Dendritic cell treated with granulocyte-macrophage colony-stimulating factor and Interleukin-4, amounts not matched to agents 40 ng/mL and 50 ng/mL, for 4 days (primary cell): ENCODE data around the gene ATXN1.
A peak's percentile ranks its signal among the peaks of the same experiment; 100 is the strongest.

ENCODE experiments used
- H3K27ac Mint-ChIP-seq: one replicate; pipeline ENCODE4 v1.8.0; 2022; ENCODE audit warnings: mild to moderate bottlenecking, mixed read lengths
- H3K27me3 Mint-ChIP-seq: one replicate; pipeline ENCODE4 v1.8.0; 2022; ENCODE audit warnings: mild to moderate bottlenecking, mixed read lengths
- H3K36me3 Mint-ChIP-seq: one replicate; pipeline ENCODE4 v1.8.0; 2022; ENCODE audit warnings: low read depth, mixed read lengths
- H3K4me1 Mint-ChIP-seq: one replicate; pipeline ENCODE4 v1.8.0; 2022; ENCODE audit warnings: low read depth, mixed read lengths
- H3K4me3 Mint-ChIP-seq: one replicate; pipeline ENCODE4 v1.8.0; 2022; ENCODE audit warnings: mild to moderate bottlenecking, moderate library complexity, mixed read lengths
- H3K9me3 Mint-ChIP-seq: one replicate; pipeline ENCODE4 v1.8.0; 2022; ENCODE audit warnings: mixed read lengths
- intact Hi-C: fragments of 100-400 bp; cut with micrococcal nuclease; formaldehyde crosslinking; loops from one replicate; pipeline ENCODE4 v1.15.0; 2022

Gene ATXN1

GRCh38 chr6:16773362-16773761, 12.1 kb upstream of the ATXN1 start:
- Mint-ChIP-seq H3K4me1 (peaks cover 57% of the 10 kb centered on the region), H3K9me3 (no peaks in the 10 kb centered on the region), H3K27me3 (no peaks in the 10 kb centered on the region), H3K27ac (peak overlapping the region; percentile 73), H3K36me3 (no peaks in the 10 kb centered on the region), H3K4me3 (no peak overlapping the region)
- intact Hi-C loops: no loop called here

GRCh38 chr6:16770701-16771569, 9.7 kb upstream of the ATXN1 start:
- Mint-ChIP-seq H3K27me3 (no peaks in the 10 kb centered on the region), H3K27ac (peak overlapping the region; percentile 77), H3K9me3 (no peaks in the 10 kb centered on the region), H3K4me1 (peaks cover 63% of the 10 kb centered on the region), H3K36me3 (no peaks in the 10 kb centered on the region), H3K4me3 (peak overlapping the region; percentile 35)
- intact Hi-C loops: no loop called here

GRCh38 chr6:16769986-16770376, 8.7 kb upstream of the ATXN1 start:
- no peaks in the 10 kb centered on the region for H3K9me3 Mint-ChIP-seq
- intact Hi-C loops: no loop called here
- H3K4me3 Mint-ChIP-seq: no peak overlapping the region

GRCh38 chr6:16769131-16769985, 8.1 kb upstream of the ATXN1 start:
- Mint-ChIP-seq H3K27me3 (no peaks in the 10 kb centered on the region), H3K4me3 (no peak overlapping the region), H3K9me3 (no peaks in the 10 kb centered on the region), H3K27ac (peak overlapping the region; percentile 25), H3K36me3 (no peaks in the 10 kb centered on the region), H3K4me1 (peaks cover 61% of the 10 kb centered on the region)
- intact Hi-C loops: no loop called here

More at GRCh38 chr6:16769986-16770376, 8.7 kb upstream of the ATXN1 start:
- Mint-ChIP-seq H3K4me1 (peaks cover 63% of the 10 kb centered on the region), H3K27ac (peak overlapping the region; percentile 28), H3K27me3 (no peaks in the 10 kb centered on the region), H3K36me3 (no peaks in the 10 kb centered on the region)

- Mint-ChIP-seq H3K27ac (no peak overlapping the region), H3K27me3 (no peaks in the 10 kb centered on the region)
- intact Hi-C loops: no loop called here
Measured at GRCh38 chr6:16768477-16768830, 7.2 kb upstream of the ATXN1 start.

GRCh38 chr6:16767765-16768476, 6.7 kb upstream of the ATXN1 start:
- Mint-ChIP-seq H3K4me3 (no peak overlapping the region), H3K9me3 (no peaks in the 10 kb centered on the region), H3K36me3 (no peaks in the 10 kb centered on the region), H3K27me3 (no peaks in the 10 kb centered on the region), H3K27ac (no peak overlapping the region), H3K4me1 (peaks cover 49% of the 10 kb centered on the region)
- intact Hi-C loops: no loop called here

More at GRCh38 chr6:16768477-16768830, 7.2 kb upstream of the ATXN1 start:
- Mint-ChIP-seq H3K9me3 (no peaks in the 10 kb centered on the region), H3K4me3 (no peak overlapping the region), H3K36me3 (no peaks in the 10 kb centered on the region), H3K4me1 (peaks cover 54% of the 10 kb centered on the region)

GRCh38 chr6:16766836-16767745, 5.8 kb upstream of the ATXN1 start:
- Mint-ChIP-seq H3K9me3 (no peaks in the 10 kb centered on the region), H3K27me3 (no peaks in the 10 kb centered on the region), H3K27ac (peak overlapping the region; percentile 59), H3K4me1 (peaks cover 43% of the 10 kb centered on the region), H3K4me3 (no peak overlapping the region), H3K36me3 (peaks cover 2% of the 10 kb centered on the region)
- intact Hi-C loops: no loop called here

- intact Hi-C loops: no loop called here
- no peaks in the 10 kb centered on the region for H3K27me3 Mint-ChIP-seq
- no peak overlapping the region for H3K4me3 Mint-ChIP-seq
- H3K4me1 Mint-ChIP-seq: peaks cover 33% of the 10 kb centered on the region
- no peaks in the 10 kb centered on the region for H3K9me3 Mint-ChIP-seq
- peaks cover 12% of the 10 kb centered on the region for H3K36me3 Mint-ChIP-seq
- H3K27ac Mint-ChIP-seq: peak overlapping the region; percentile 59
Measured at GRCh38 chr6:16766043-16766536, 4.8 kb upstream of the ATXN1 start.

GRCh38 chr6:16765235-16765634, 4.0 kb upstream of the ATXN1 start:
- no peaks in the 10 kb centered on the region for H3K9me3 Mint-ChIP-seq
- peaks cover 17% of the 10 kb centered on the region for H3K36me3 Mint-ChIP-seq
- no peak overlapping the region for H3K4me3 Mint-ChIP-seq
- intact Hi-C loops: loop anchor here (2.0 kb wide), 2 partner anchors 200 to 322 kb away; no protein-coding TSS in a partner anchor
- no peak overlapping the region for H3K27ac Mint-ChIP-seq
- no peaks in the 10 kb centered on the region for H3K27me3 Mint-ChIP-seq
- peaks cover 25% of the 10 kb centered on the region for H3K4me1 Mint-ChIP-seq

GRCh38 chr6:16764188-16764950, 3.1 kb upstream of the ATXN1 start:
- H3K27me3 Mint-ChIP-seq: no peaks in the 10 kb centered on the region
- peaks cover 26% of the 10 kb centered on the region for H3K36me3 Mint-ChIP-seq
- H3K4me1 Mint-ChIP-seq: peaks cover 16% of the 10 kb centered on the region
- no peak overlapping the region for H3K27ac Mint-ChIP-seq
- intact Hi-C loops: loop anchor here (2.0 to 5.0 kb wide), 5 partner anchors 200 to 432 kb away; no protein-coding TSS in a partner anchor
- no peak overlapping the region for H3K4me3 Mint-ChIP-seq
- no peaks in the 10 kb centered on the region for H3K9me3 Mint-ChIP-seq

- Mint-ChIP-seq H3K27me3 (no peaks in the 10 kb centered on the region), H3K4me1 (peaks cover 13% of the 10 kb centered on the region), H3K9me3 (no peaks in the 10 kb centered on the region), H3K4me3 (peak overlapping the region; percentile 92), H3K36me3 (peaks cover 36% of the 10 kb centered on the region), H3K27ac (peak overlapping the region; percentile 99)
- intact Hi-C loops: loop anchor here (2.0 to 5.0 kb wide), 4 partner anchors 62 to 431 kb away; no protein-coding TSS in a partner anchor
Measured at GRCh38 chr6:16762550-16763477, 1.6 kb upstream of the ATXN1 start.
